Lung (tissue), 12 donors: ENCODE results near the gene SLC12A7. TPM values are rescaled to one million over a fixed set of nuclear protein-coding genes. Genes with fewer than 3 reads are reported as not detected.

Experiments
- ATAC-seq: fragments of 200-7000 bp; cut with Tn5 transposase; one replicate; pipeline ENCODE4 v1.9.1; 2020; ENCODE audit warnings: moderate number of reproducible peaks; ENCODE audit not compliant: insufficient read depth, low FRiP score
- DNase-seq, 3 donors: peaks; one replicate each; pipeline ENCODE4 v3.0.0-alpha.2; 2013 to 2017
- H3K27ac ChIP-seq, 2 donors: one replicate each; pipeline ENCODE4 v1.5.1; 2013; ENCODE audit warnings: mild to moderate bottlenecking in 2 of 2, moderate library complexity in 2 of 2, control low read depth in 1 of 2, inconsistent platforms in 1 of 2, low read depth in 1 of 2, low read length in 1 of 2
- H3K27me3 ChIP-seq, 3 donors: one replicate each; pipeline ENCODE4 v1.5.1; 2013; ENCODE audit warnings: low read length in 2 of 3; ENCODE audit not compliant: control insufficient read depth in 3 of 3, insufficient read depth in 3 of 3
- H3K36me3 ChIP-seq, 4 donors: one replicate each; pipeline ENCODE4 v1.5.1; 2013; ENCODE audit warnings: low read length in 4 of 4, mild to moderate bottlenecking in 1 of 4, moderate library complexity in 1 of 4; ENCODE audit not compliant: control insufficient read depth in 4 of 4, insufficient read depth in 4 of 4
- H3K4me1 ChIP-seq, 5 donors: one replicate each; pipeline ENCODE4 v1.5.1; 2013; ENCODE audit warnings: low read length in 5 of 5, mild to moderate bottlenecking in 2 of 5, moderate library complexity in 1 of 5; ENCODE audit not compliant: control insufficient read depth in 5 of 5, insufficient read depth in 5 of 5
- H3K4me3 ChIP-seq: one replicate; pipeline ENCODE4 v1.5.1; 2013; ENCODE audit warnings: mild to moderate bottlenecking, control low read depth, moderate library complexity
- H3K9ac ChIP-seq, 2 donors: one replicate each; pipeline ENCODE4 v1.5.1; 2013; ENCODE audit warnings: low read length in 2 of 2, control low read depth in 1 of 2; ENCODE audit not compliant: insufficient read depth in 1 of 2
- H3K9me3 ChIP-seq, 4 donors: one replicate each; pipeline ENCODE4 v1.5.1; 2013; ENCODE audit warnings: low read length in 3 of 4, mild to moderate bottlenecking in 1 of 4, moderate library complexity in 1 of 4; ENCODE audit not compliant: control insufficient read depth in 4 of 4, insufficient read depth in 3 of 4
- WGBS, 2 donors: extraction: QIAGEN DNeasy Blood & Tissue Kit; methylation state at CpG; one replicate each; pipeline ENCODE4 v1.1.7; 2013; 5-methylcytosine and 5-hydroxymethylcytosine counted together
- polyA plus RNA-seq, 2 donors: library from polyadenylated mRNA; stranded (reverse); fragments of 200-250 nt; gene quantifications; one replicate each; pipeline ENCODE4 v1.2.1, GENCODE V29; 2013
- total RNA-seq, 2 donors: library from RNA; depleted of rRNA in 1 of 2; stranded (reverse); fragments of >200 nt in 1 of 2; gene quantifications; one replicate each; pipeline ENCODE4 v1.2.1, GENCODE V29; 2014 to 2021
- TF ChIP-seq, protein P1 (sequence below): IDR thresholded peaks from 2 replicates; pipeline ENCODE4 v1.5.1; 2012; ENCODE audit warnings: mild to moderate bottlenecking; ENCODE audit errors: control extremely low read depth, extremely low read depth
- donor health status: control.
- donor health status: control.
- donor health status: Bipolar disorder and iron deficiency.
- donor health status: healthy.
- donor health status: DM: yes; HTN: yes; CAD: no.

Gene SLC12A7
- total and polyA plus RNA-seq, 4 donors, result 14.8 to 50.4 (median 39.8) TPM

DNA sequence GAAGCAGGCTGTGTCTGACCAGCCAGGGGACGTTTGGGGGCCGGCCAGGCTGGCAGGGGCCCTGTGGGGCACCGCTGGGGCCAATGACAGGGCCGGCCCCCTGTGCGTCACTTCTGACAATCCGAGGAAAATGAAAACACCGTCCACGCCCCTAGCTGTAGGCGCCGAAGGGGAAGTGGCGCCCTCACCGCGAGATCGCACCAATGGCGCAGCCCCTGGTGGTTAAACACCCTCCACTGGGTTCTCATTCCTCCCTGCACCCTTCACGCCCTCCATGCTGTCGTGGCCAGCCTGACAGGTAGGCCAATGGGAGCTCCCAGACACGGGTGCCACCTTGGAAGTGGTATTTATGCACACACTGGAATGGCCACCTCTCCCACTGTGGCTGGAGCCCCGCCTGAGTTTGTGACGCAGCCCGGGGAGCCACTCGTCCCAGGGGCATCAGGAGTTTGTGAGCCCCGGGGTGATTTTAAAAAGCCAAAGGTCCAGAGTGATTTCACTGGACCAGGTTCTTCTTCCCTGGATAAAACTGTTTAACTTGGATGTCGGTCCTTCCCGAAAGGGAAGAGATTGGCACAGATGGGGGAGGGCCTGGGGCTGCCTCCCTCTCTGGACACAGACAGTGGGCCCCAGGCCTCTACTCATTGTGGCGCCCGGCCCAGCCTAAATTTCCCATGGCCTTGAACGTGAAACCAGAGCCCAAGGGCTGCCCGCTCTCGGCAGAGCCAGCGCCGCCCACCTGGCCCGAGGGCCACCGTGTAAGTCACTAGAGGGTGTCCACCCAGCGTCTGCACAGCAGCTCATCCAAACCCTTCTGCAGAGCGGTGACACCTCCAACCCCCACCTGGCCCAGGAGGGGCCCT lies 53.5 kb downstream of the SLC12A7 start:
- DNase-seq (no peak), ATAC-seq (no peak)
- 94% methylated on average over 36 of the region's 36 CpGs for WGBS, 2 donors
- no peak overlapping the region for H3K4me3 ChIP-seq
- no peaks in the 10 kb centered on the region for H3K9me3 ChIP-seq
- peaks cover 0 to 82% (median 13%) of the 10 kb centered on the region in 4 donors for H3K36me3 ChIP-seq
- TF ChIP-seq, protein P1, sequence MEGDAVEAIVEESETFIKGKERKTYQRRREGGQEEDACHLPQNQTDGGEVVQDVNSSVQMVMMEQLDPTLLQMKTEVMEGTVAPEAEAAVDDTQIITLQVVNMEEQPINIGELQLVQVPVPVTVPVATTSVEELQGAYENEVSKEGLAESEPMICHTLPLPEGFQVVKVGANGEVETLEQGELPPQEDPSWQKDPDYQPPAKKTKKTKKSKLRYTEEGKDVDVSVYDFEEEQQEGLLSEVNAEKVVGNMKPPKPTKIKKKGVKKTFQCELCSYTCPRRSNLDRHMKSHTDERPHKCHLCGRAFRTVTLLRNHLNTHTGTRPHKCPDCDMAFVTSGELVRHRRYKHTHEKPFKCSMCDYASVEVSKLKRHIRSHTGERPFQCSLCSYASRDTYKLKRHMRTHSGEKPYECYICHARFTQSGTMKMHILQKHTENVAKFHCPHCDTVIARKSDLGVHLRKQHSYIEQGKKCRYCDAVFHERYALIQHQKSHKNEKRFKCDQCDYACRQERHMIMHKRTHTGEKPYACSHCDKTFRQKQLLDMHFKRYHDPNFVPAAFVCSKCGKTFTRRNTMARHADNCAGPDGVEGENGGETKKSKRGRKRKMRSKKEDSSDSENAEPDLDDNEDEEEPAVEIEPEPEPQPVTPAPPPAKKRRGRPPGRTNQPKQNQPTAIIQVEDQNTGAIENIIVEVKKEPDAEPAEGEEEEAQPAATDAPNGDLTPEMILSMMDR, result no peak
- no peaks in the 10 kb centered on the region for H3K27me3 ChIP-seq
- no peak overlapping the region for H3K27ac ChIP-seq
- H3K4me1 ChIP-seq, result no peaks in the 10 kb centered on the region
- H3K9ac ChIP-seq, result no peak overlapping the region

DNA sequence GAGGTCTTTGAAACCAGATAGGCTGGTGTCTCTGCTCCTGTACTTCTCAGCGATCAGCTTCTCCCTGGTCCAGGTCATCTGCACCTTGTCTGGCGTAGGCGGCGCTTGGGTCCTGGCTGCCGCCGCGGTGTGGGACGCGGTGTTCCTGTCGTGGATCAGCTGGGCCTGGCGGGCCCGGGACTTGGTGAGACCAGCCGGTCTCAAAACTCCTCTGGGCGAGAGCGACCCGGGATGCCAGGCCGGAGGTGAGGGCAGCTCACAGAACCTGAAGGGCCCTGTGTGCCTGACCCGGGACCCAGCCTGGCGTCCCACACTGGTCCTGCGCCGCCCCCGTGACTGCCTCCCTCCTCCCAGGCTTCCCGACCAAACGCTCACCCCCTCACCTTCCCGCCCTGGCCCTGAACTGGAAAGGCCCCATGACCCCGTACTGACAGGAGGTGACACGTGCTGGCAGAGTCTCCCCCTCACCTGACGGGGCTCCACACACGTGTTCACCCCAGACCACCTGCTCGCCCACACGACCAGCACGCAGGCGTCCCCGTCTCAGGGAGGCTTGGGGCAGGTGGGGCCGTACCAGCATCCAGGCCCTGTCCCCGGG lies 54.3 kb downstream of the SLC12A7 start:
- DNase-seq, result no peak

DNA sequence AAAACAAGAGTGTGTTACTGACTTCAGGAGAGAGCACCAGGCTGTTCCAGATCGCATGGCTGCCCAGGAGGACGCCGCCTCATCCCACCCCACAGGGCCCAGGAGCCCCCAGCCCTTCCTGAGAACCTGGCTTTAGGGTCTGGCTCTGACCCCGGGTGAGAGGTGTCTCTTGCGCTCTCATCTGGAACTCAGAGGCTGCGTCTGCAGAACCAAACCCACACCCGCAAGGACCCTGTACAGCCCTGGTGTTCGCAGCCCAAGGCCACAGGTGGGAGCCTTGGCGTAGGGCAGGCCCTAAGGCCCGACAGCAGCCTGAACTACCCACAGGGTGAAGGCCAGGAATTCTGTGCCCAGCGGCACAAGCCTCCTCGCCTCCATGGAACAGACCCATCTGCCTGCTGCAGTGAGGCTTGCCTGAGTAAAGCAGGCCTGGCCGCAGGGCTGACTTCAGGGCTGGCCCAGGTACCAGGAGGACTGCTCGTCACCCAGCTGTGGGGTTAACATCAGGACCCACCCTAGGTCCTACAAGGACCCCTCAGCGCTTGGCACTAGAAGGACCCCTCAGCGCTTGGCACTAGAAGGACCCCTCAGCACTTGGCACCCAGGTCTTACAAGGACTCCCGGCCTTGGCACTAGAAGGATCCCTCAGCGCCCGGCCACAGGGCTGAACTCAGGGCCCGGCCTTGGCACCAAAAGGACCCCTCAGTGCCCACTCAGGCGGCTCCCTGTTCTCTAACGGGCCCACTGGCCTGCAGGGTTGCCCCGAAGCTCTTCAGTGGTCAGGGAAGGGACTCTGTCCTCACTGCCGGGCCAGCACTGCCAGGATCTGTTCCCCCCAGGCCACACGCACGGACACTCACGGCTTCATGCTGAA lies 55.0 kb downstream of the SLC12A7 start:
- peaks cover 0 to 84% (median 13%) of the 10 kb centered on the region in 4 donors for H3K36me3 ChIP-seq
- no peaks in the 10 kb centered on the region for H3K27me3 ChIP-seq
- no peak overlapping the region for H3K9ac ChIP-seq
- 93 to 94% methylated on average over 27 of the region's 27 CpGs for WGBS, 2 donors
- no peaks in the 10 kb centered on the region for H3K9me3 ChIP-seq
- DNase-seq (no peak), ATAC-seq (no peak)
- no peak overlapping the region for H3K27ac ChIP-seq
- H3K4me3 ChIP-seq, result no peak overlapping the region
- TF ChIP-seq, protein P1, result no peak
- no peaks in the 10 kb centered on the region for H3K4me1 ChIP-seq

More for the DNA sequence above, 54.3 kb downstream of the SLC12A7 start:
- Histone ChIP-seq H3K4me1 (no peaks in the 10 kb centered on the region), H3K27me3 (no peaks in the 10 kb centered on the region), H3K36me3 (peaks cover 0 to 82% (median 10%) of the 10 kb centered on the region in 4 donors), H3K9me3 (no peaks in the 10 kb centered on the region), H3K9ac (no peak overlapping the region), H3K27ac (no peak overlapping the region), H3K4me3 (no peak overlapping the region)
- WGBS, 2 donors, result 86 to 91% methylated on average over 36 of the region's 36 CpGs
- TF ChIP-seq, protein P1, result no peak
- ATAC-seq, result no peak
